PC-9 (cell line): ENCODE results near the gene ZSCAN10. TPM values are rescaled to one million over a fixed set of nuclear protein-coding genes. Genes with fewer than 3 reads are reported as not detected.

ENCODE experiments used
- BruUV-seq: library from RNA; stranded (reverse); fragments of 400-500 nt; replicated peaks from 2 replicates; lab custom pipeline; 2021; lab: Mats Ljungman, UMichigan
- CTCF ChIA-PET: fragments of 300-600 bp; sonication (Branson Sonifier 250); formaldehyde crosslinking; loops from one replicate; lab custom pipeline; 2022; ENCODE audit warnings: antibody characterized with exemption; lab: Charles Lee
- POLR2A ChIA-PET: fragments of 300-600 bp; sonication (Branson Sonifier 250); formaldehyde crosslinking; loops from one replicate; lab custom pipeline; 2022; ENCODE audit warnings: antibody characterized with exemption; ENCODE audit not compliant: unreplicated experiment; lab: Charles Lee
- DNase-seq, 2 experiments: peaks; one replicate each; pipeline versions ENCODE4 v3.0.0 to v3.0.0-alpha.2; 2015 to 2022; ENCODE audit warnings: mixed read lengths in 1 of 2
- H2AFZ ChIP-seq: fragments of 200-600 bp; sonication (generic); 2 replicates; pipeline ENCODE4 v1.8.1; 2017; ENCODE audit warnings: antibody characterized with exemption
- H3F3A ChIP-seq: fragments of 200-600 bp; sonication (generic); 2 replicates; pipeline ENCODE4 v1.8.1; 2017; ENCODE audit warnings: antibody characterized with exemption, mild to moderate bottlenecking, low read depth; ENCODE audit not compliant: insufficient read depth
- H3K27ac ChIP-seq: fragments of 200-600 bp; sonication (generic); 2 replicates; pipeline ENCODE4 v1.6.1; 2016; ENCODE audit warnings: mixed run types
- H3K27me3 ChIP-seq: fragments of 200-600 bp; sonication (generic); 2 replicates; pipeline ENCODE4 v1.6.1; 2016; ENCODE audit warnings: low read depth, mixed run types; ENCODE audit not compliant: insufficient read depth
- H3K36me3 ChIP-seq: fragments of 200-600 bp; sonication (generic); 2 replicates; pipeline ENCODE4 v1.6.1; 2016; ENCODE audit warnings: low read depth, mixed run types
- H3K4me1 ChIP-seq: fragments of 200-600 bp; sonication (generic); replicated peaks from 2 replicates; pipeline ENCODE4 v1.6.1; 2016; ENCODE audit warnings: mixed run types; ENCODE audit not compliant: insufficient read depth
- H3K4me2 ChIP-seq: fragments of 200-600 bp; sonication (generic); 2 replicates; pipeline ENCODE4 v1.6.1; 2017; ENCODE audit warnings: mixed run types
- H3K4me3 ChIP-seq: fragments of 200-600 bp; sonication (generic); 2 replicates; pipeline ENCODE4 v1.6.1; 2016; ENCODE audit warnings: mixed run types
- H3K79me2 ChIP-seq: fragments of 200-600 bp; sonication (generic); 2 replicates; pipeline ENCODE4 v1.6.1; 2017; ENCODE audit warnings: low read depth, mixed run types
- H3K9me2 ChIP-seq: fragments of 200-600 bp; sonication (generic); 2 replicates; pipeline ENCODE4 v1.8.1; 2017; ENCODE audit warnings: mild to moderate bottlenecking; ENCODE audit not compliant: insufficient read depth
- H3K9me3 ChIP-seq: fragments of 200-600 bp; sonication (generic); 2 replicates; pipeline ENCODE4 v1.8.1; 2016; ENCODE audit warnings: low read depth; ENCODE audit not compliant: insufficient read depth
- H4K20me1 ChIP-seq: fragments of 200-600 bp; sonication (generic); 2 replicates; pipeline ENCODE4 v1.8.1; 2017; ENCODE audit not compliant: insufficient read depth
- CTCF ChIP-seq: fragments of 200-600 bp; sonication (generic); conservative IDR thresholded peaks from 2 replicates; pipeline ENCODE4 v1.6.1; 2017; ENCODE audit warnings: mixed run types, antibody characterized with exemption, mild to moderate bottlenecking, moderate library complexity
- EZH2 ChIP-seq: fragments of 200-600 bp; sonication (generic); IDR thresholded peaks from 2 replicates; pipeline ENCODE4 v1.8.0; 2017; ENCODE audit warnings: antibody characterized with exemption, low read depth
- intact Hi-C: fragments of 100-400 bp; cut with micrococcal nuclease; formaldehyde crosslinking; loops from one replicate; pipeline ENCODE4 v1.10.0; 2022; ENCODE audit not compliant: unreplicated experiment
- total RNA-seq: library from RNA; stranded (reverse); gene quantifications from 2 replicates; pipeline ENCODE4 v1.2.3, GENCODE V29; 2021

Gene ZSCAN10
- total RNA-seq, 1 experiment from 2014 or later: not detected

- BruUV-seq: no TSS peak
- Histone ChIP-seq H3K4me2 (peak overlapping the region; percentile 94), H3F3A (peaks cover 51% of the 10 kb centered on the region), H3K27ac (no peak overlapping the region), H3K27me3 (no peaks in the 10 kb centered on the region), H3K36me3 (no peaks in the 10 kb centered on the region), H3K4me3 (peak overlapping the region; percentile 62), H2AFZ (peak overlapping the region; percentile 79), H3K79me2 (no peaks in the 10 kb centered on the region), H3K4me1 (peaks cover 5% of the 10 kb centered on the region; the same call in 1 of the 2 replicates), H3K9me2 (no peaks in the 10 kb centered on the region), H4K20me1 (peaks cover 3% of the 10 kb centered on the region; the same call in 1 of the 2 replicates), H3K9me3 (no peaks in the 10 kb centered on the region)
- intact Hi-C loops: loop anchor here (1.0 kb wide), 1 partner anchor 65 kb away; no protein-coding TSS in a partner anchor
- ChIA-PET CTCF (no interaction called here), POLR2A (interaction anchor here (0.6 to 0.7 kb wide), 2 partner anchors 26 to 154 kb away, joined by 4 read pairs; no protein-coding TSS in a partner anchor)
- peak; percentile 90 to 97 for DNase-seq
- TF ChIP-seq EZH2 (no peak), CTCF (no peak; the same call in 1 of the 2 replicates)
Measured at GRCh38 chr16:3123986-3124886, 25.1 kb upstream of the ZSCAN10 start.

- CTCF ChIA-PET: interaction anchor here (0.7 kb wide), 1 partner anchor 36 kb away, joined by 5 read pairs; no protein-coding TSS in a partner anchor
- TF ChIP-seq EZH2: no peak
- Histone ChIP-seq H3K27me3 (no peaks in the 10 kb centered on the region), H3K4me3 (peak overlapping the region; percentile 62; the same call in 1 of the 2 replicates), H3K4me1 (peaks cover 5% of the 10 kb centered on the region; the same call in 1 of the 2 replicates), H3K9me3 (no peaks in the 10 kb centered on the region), H3K36me3 (no peaks in the 10 kb centered on the region), H3K4me2 (peak overlapping the region; percentile 94), H3K79me2 (no peaks in the 10 kb centered on the region), H3K27ac (no peak overlapping the region), H3K9me2 (no peaks in the 10 kb centered on the region), H2AFZ (no peak overlapping the region), H4K20me1 (no peaks in the 10 kb centered on the region), H3F3A (peaks cover 45% of the 10 kb centered on the region)
- no TSS peak for BruUV-seq
- POLR2A ChIA-PET: no interaction called here
- no peak for DNase-seq
- intact Hi-C loops: no loop called here
Measured at GRCh38 chr16:3122926-3123570, 24.0 kb upstream of the ZSCAN10 start.

GRCh38 chr16:3121851-3122467 is 22.9 kb upstream of the ZSCAN10 start:
- intact Hi-C loops: no loop called here
- H3K36me3 ChIP-seq: no peaks in the 10 kb centered on the region
- H3K9me3 ChIP-seq: no peaks in the 10 kb centered on the region
- TF ChIP-seq CTCF (no peak), EZH2 (no peak)
- no TSS peak for BruUV-seq
- H3K9me2 ChIP-seq: no peaks in the 10 kb centered on the region
- CTCF ChIA-PET: no interaction called here
- POLR2A ChIA-PET: interaction anchor here (0.5 to 0.6 kb wide), 2 partner anchors 113 to 157 kb away, joined by 3 to 6 read pairs; no protein-coding TSS in a partner anchor
- no peak overlapping the region for H3K27ac ChIP-seq
- H3F3A ChIP-seq: peaks cover 34% of the 10 kb centered on the region
- H3K27me3 ChIP-seq: no peaks in the 10 kb centered on the region
- peaks cover 5% of the 10 kb centered on the region; the same call in 1 of the 2 replicates for H3K4me1 ChIP-seq
- no peak for DNase-seq
- H4K20me1 ChIP-seq: no peaks in the 10 kb centered on the region
- H3K79me2 ChIP-seq: no peaks in the 10 kb centered on the region
- no peak overlapping the region for H3K4me3 ChIP-seq
- H2AFZ ChIP-seq: no peak overlapping the region
- H3K4me2 ChIP-seq: no peak overlapping the region
